Right lobe of liver (tissue), 4 donors: ENCODE measurements around the gene FSTL4.

Experiments
- POLR2A ChIP-seq: fragments of 450-650 bp; IDR thresholded peaks from one replicate; pipeline ENCODE4 v1.6.1; 2017; ENCODE audit warnings: antibody characterized with exemption, mild to moderate bottlenecking
- TF ChIP-seq, protein P1 (sequence below), 4 donors: fragments of 200-600 bp in 3 of 4; fragments of 450-650 bp in 1 of 4; IDR thresholded peaks; one replicate each; pipeline versions ENCODE4 v1.5.1 to v1.8.0; 2016 to 2022; ENCODE audit warnings: antibody characterized with exemption in 4 of 4, mild to moderate bottlenecking in 2 of 4
- donor health status: DM: no; HTN: no; CAD: no.
- donor health status: DM: no; HTN: no; CAD: no.
- donor health status: DM: no; HTN: yes; CAD: no.

DNA sequence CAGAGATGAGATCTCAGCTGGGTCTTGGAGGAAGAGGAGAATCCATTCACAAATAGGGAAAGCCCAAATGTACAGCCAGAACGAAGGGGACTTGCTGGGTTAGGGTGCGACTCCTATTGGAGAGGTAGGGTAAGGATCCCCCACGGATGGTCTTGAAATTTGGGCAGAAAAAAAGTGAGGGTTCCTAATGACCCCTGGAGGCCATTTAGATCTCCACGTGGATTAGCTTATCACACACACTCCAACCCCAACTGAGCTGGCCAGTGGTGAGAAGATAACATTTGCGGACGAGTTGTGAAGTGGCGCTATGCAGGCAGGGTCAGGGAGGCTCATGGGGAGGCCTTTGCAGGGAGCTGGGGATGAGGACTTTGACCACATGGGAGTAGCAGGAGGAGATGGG lies 86.0 kb downstream of the FSTL4 start:
- TF ChIP-seq, protein P1, sequence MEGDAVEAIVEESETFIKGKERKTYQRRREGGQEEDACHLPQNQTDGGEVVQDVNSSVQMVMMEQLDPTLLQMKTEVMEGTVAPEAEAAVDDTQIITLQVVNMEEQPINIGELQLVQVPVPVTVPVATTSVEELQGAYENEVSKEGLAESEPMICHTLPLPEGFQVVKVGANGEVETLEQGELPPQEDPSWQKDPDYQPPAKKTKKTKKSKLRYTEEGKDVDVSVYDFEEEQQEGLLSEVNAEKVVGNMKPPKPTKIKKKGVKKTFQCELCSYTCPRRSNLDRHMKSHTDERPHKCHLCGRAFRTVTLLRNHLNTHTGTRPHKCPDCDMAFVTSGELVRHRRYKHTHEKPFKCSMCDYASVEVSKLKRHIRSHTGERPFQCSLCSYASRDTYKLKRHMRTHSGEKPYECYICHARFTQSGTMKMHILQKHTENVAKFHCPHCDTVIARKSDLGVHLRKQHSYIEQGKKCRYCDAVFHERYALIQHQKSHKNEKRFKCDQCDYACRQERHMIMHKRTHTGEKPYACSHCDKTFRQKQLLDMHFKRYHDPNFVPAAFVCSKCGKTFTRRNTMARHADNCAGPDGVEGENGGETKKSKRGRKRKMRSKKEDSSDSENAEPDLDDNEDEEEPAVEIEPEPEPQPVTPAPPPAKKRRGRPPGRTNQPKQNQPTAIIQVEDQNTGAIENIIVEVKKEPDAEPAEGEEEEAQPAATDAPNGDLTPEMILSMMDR (IDR thresholded peaks at IDR 0.05) = no peak
- no peak for TF ChIP-seq POLR2A
